Right atrium auricular region (tissue), 2 donors: ENCODE results near the gene NRG4. TPM values are rescaled to one million over a fixed set of nuclear protein-coding genes. Genes with fewer than 3 reads are reported as not detected.

Source experiments
- DNase-seq: peaks from one replicate; pipeline ENCODE4 v3.0.0-alpha.2; 2019; ENCODE audit warnings: low spot score
- H3K27ac ChIP-seq, 2 donors: fragments of 200-600 bp; sonication (generic); 1 replicate in 1 of 2; 2 replicates in 1 of 2; pipeline ENCODE4 v1.5.1; 2016 to 2019
- H3K27me3 ChIP-seq, 2 donors: fragments of 200-600 bp; sonication (generic); one replicate each; pipeline versions ENCODE4 v1.5.1 to v1.6.0; 2017 to 2019
- H3K36me3 ChIP-seq: fragments of 200-600 bp; sonication (generic); one replicate; pipeline ENCODE4 v1.5.1; 2016
- H3K4me1 ChIP-seq, 2 donors: fragments of 200-600 bp; sonication (generic); one replicate each; pipeline versions ENCODE4 v1.5.1 to v1.6.0; 2017 to 2019
- H3K4me3 ChIP-seq, 2 donors: fragments of 200-600 bp; sonication (generic); 1 replicate in 1 of 2; 2 replicates in 1 of 2; pipeline ENCODE4 v1.5.1; 2017 to 2019; ENCODE audit warnings: mild to moderate bottlenecking in 1 of 2, moderate library complexity in 1 of 2
- H3K9me3 ChIP-seq, 2 donors: fragments of 200-600 bp; sonication (generic); one replicate each; pipeline ENCODE4 v1.5.1; 2019
- CTCF ChIP-seq, 2 donors: fragments of 200-600 bp; sonication (generic); IDR thresholded peaks; one replicate each; pipeline ENCODE4 v1.5.1; 2019; ENCODE audit warnings: antibody characterized with exemption in 2 of 2
- total RNA-seq, 2 donors: library from RNA; depleted of rRNA; stranded (reverse); fragments of >200 nt; gene quantifications; one replicate each; pipeline ENCODE4 v1.1.0, GENCODE V29; 2016

Gene NRG4
- total RNA-seq, 2 donors from 2014 or later: 0.63 to 1.1 TPM

- Histone ChIP-seq H3K9me3 (peaks cover 0 to 5% of the 10 kb centered on the region in 2 donors), H3K4me1 (no peaks in the 10 kb centered on the region), H3K27ac (no peak overlapping the region), H3K36me3 (no peaks in the 10 kb centered on the region), H3K4me3 (no peak overlapping the region), H3K27me3 (no peaks in the 10 kb centered on the region)
- no peak for DNase-seq
- TF ChIP-seq CTCF (IDR thresholded peaks at IDR 0.05): no peak
Measured at GRCh38 chr15:75961331-75961730, 50.9 kb downstream of the NRG4 start.

DNA sequence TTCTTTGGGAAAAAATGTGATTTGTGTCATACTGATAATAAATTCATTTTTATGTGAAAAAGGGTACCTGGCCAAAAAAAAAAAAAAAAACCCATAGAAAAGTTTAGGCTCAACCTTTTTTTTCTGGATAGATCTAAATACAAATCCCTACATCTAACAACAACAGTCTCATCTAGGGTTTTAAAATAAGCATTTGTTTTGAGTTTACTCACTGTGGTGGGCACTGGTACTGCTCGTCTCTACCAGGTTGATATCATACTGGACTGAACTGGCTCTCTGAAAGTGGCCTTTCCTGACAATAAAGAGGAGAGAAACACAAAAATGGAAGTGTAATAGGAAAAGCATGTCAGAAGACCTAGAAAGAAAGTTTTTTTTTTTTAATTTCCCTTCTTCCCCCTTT, 56.5 kb downstream of the NRG4 start:
- TF ChIP-seq CTCF (IDR thresholded peaks at IDR 0.05): no peak
- Histone ChIP-seq H3K27me3 (no peaks in the 10 kb centered on the region), H3K9me3 (no peaks in the 10 kb centered on the region), H3K36me3 (no peaks in the 10 kb centered on the region), H3K4me1 (no peaks in the 10 kb centered on the region), H3K4me3 (no peak overlapping the region), H3K27ac (no peak overlapping the region)
- no peak for DNase-seq

GRCh38 chr15:75952525-75952924, 59.7 kb downstream of the NRG4 start:
- no peak for DNase-seq
- no peak for TF ChIP-seq CTCF (IDR thresholded peaks at IDR 0.05)
- Histone ChIP-seq H3K4me1 (no peaks in the 10 kb centered on the region), H3K4me3 (no peak overlapping the region), H3K36me3 (no peaks in the 10 kb centered on the region), H3K27me3 (no peaks in the 10 kb centered on the region), H3K27ac (no peak overlapping the region), H3K9me3 (no peaks in the 10 kb centered on the region)

DNA sequence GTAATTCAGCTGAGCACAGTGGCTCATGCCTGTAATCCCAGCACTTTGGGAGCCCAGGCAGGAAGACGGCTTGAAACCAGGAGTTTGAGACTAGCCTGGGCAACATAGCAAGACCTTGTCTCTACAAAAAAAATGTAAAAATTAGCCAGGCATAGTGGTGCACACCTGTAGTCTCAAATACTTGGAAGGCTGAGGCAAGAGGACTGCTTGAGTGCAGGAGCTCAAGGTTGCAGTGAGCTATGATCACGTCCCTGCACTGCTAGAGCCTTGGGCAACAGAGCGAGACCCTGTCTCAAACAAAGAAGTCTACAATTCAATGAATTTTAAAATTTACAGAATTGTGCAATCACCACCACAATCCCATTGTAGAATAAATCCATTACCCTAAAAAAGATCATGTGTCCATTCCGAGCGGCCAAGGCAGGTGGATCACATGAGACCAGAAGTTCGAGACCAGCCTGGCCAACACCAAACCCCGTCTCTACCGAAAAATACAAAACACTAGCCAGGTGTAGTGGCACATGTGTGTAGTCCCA, 63.4 kb downstream of the NRG4 start:
- no peaks in the 10 kb centered on the region for H3K9me3 ChIP-seq
- H3K4me3 ChIP-seq: no peak overlapping the region
- TF ChIP-seq CTCF (IDR thresholded peaks at IDR 0.05): no peak
- no peaks in the 10 kb centered on the region for H3K36me3 ChIP-seq
- H3K27me3 ChIP-seq: no peaks in the 10 kb centered on the region
- no peaks in the 10 kb centered on the region for H3K4me1 ChIP-seq
- DNase-seq: no peak
- H3K27ac ChIP-seq: no peak overlapping the region

GRCh38 chr15:75947092-75947491, 65.1 kb downstream of the NRG4 start:
- Histone ChIP-seq H3K27ac (no peak overlapping the region), H3K9me3 (no peaks in the 10 kb centered on the region), H3K27me3 (no peaks in the 10 kb centered on the region), H3K36me3 (no peaks in the 10 kb centered on the region), H3K4me1 (no peaks in the 10 kb centered on the region), H3K4me3 (no peak overlapping the region)
- TF ChIP-seq CTCF (IDR thresholded peaks at IDR 0.05): no peak
- no peak for DNase-seq

DNA sequence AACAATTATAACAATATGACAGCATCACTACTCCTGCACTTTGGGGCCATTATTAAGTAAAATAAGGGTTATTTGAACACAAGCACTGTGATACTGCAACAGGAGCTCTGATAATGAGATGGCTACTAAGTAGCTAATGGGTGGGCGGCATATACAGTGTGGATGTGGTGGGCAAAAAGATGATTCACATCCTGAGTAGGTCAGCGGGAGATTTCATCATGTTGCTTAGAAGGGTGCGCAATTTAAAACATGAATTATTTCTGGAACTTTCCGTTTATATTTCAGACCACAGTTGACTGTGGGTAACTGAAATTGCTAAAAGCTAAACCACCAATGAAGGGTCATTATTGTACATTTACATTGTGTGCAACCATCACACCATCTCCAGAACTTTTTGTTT, 66.3 kb downstream of the NRG4 start:
- Histone ChIP-seq H3K4me1 (no peaks in the 10 kb centered on the region), H3K27ac (no peak overlapping the region), H3K27me3 (no peaks in the 10 kb centered on the region), H3K36me3 (no peaks in the 10 kb centered on the region), H3K9me3 (no peaks in the 10 kb centered on the region), H3K4me3 (no peak overlapping the region)
- no peak for DNase-seq
- no peak for TF ChIP-seq CTCF (IDR thresholded peaks at IDR 0.05)
